ENCODE results near the gene SP140.

GRCh38 chr2:230250231-230250630, 24.7 kb downstream of the SP140 start:
- TF ChIP-seq, protein P1, sequence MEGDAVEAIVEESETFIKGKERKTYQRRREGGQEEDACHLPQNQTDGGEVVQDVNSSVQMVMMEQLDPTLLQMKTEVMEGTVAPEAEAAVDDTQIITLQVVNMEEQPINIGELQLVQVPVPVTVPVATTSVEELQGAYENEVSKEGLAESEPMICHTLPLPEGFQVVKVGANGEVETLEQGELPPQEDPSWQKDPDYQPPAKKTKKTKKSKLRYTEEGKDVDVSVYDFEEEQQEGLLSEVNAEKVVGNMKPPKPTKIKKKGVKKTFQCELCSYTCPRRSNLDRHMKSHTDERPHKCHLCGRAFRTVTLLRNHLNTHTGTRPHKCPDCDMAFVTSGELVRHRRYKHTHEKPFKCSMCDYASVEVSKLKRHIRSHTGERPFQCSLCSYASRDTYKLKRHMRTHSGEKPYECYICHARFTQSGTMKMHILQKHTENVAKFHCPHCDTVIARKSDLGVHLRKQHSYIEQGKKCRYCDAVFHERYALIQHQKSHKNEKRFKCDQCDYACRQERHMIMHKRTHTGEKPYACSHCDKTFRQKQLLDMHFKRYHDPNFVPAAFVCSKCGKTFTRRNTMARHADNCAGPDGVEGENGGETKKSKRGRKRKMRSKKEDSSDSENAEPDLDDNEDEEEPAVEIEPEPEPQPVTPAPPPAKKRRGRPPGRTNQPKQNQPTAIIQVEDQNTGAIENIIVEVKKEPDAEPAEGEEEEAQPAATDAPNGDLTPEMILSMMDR (conservative IDR thresholded peaks at IDR 0.05; ENCODE audit: low read length) = no peak
- TF ChIP-seq EZH2phosphoT487 (IDR thresholded peaks at IDR 0.05; ENCODE audit: borderline replicate concordance, low read depth, low read length) = no peak

All from OCI-LY7 (cell line).